DOHH2 (cell line): Measurements from ENCODE around the gene AIM2.

ENCODE experiments used
- H3F3A ChIP-seq: fragments of 200-600 bp; sonication (generic), shearing (Covaris generic); 2 replicates; pipeline ENCODE4 v1.6.0; 2016; ENCODE audit warnings: antibody characterized with exemption, mild to moderate bottlenecking; ENCODE audit not compliant: control insufficient read depth, insufficient read depth
- H3K27ac ChIP-seq: fragments of 200-600 bp; sonication (generic); 2 replicates; pipeline ENCODE4 v1.5.1; 2014; ENCODE audit warnings: low read depth, mild to moderate bottlenecking, low read length, moderate library complexity
- H3K27me3 ChIP-seq: fragments of 200-600 bp; sonication (generic); 2 replicates; pipeline ENCODE4 v1.6.1; 2014; ENCODE audit warnings: mild to moderate bottlenecking, low read length, mixed read lengths; ENCODE audit not compliant: control insufficient read depth
- H3K36me3 ChIP-seq: fragments of 200-600 bp; sonication (generic); 2 replicates; pipeline ENCODE4 v1.6.1; 2014; ENCODE audit warnings: mild to moderate bottlenecking, low read length, moderate library complexity, mixed read lengths; ENCODE audit not compliant: control insufficient read depth
- H3K4me1 ChIP-seq: fragments of 200-600 bp; sonication (generic); 2 replicates; pipeline ENCODE4 v1.6.1; 2014; ENCODE audit warnings: mild to moderate bottlenecking, low read length, mixed read lengths; ENCODE audit not compliant: control insufficient read depth
- H3K4me2 ChIP-seq: fragments of 200-600 bp; sonication (generic); 2 replicates; pipeline ENCODE4 v1.6.0; 2014; ENCODE audit warnings: mild to moderate bottlenecking, low read length, moderate library complexity
- H3K4me3 ChIP-seq: fragments of 200-600 bp; sonication (generic); 2 replicates; pipeline ENCODE4 v1.5.1; 2014; ENCODE audit warnings: mild to moderate bottlenecking, low read length, mixed read lengths
- H3K79me2 ChIP-seq: fragments of 200-600 bp; sonication (generic); 2 replicates; pipeline ENCODE4 v1.6.1; 2014; ENCODE audit warnings: mild to moderate bottlenecking, low read length, mixed read lengths; ENCODE audit not compliant: control insufficient read depth
- H3K9me2 ChIP-seq: fragments of 200-600 bp; sonication (generic); replicated peaks from 2 replicates; pipeline ENCODE4 v1.6.1; 2014; ENCODE audit warnings: mild to moderate bottlenecking, low read length, mixed read lengths; ENCODE audit not compliant: control insufficient read depth
- H3K9me3 ChIP-seq: fragments of 200-600 bp; sonication (generic); 2 replicates; pipeline ENCODE4 v1.6.1; 2014; ENCODE audit warnings: antibody characterized with exemption, low read length, mixed read lengths; ENCODE audit not compliant: control insufficient read depth, insufficient read depth
- H4K20me1 ChIP-seq: fragments of 200-600 bp; sonication (generic); 2 replicates; pipeline ENCODE4 v1.6.0; 2014; ENCODE audit warnings: low read depth, mild to moderate bottlenecking, antibody characterized with exemption, low read length, moderate library complexity; ENCODE audit not compliant: control insufficient read depth, insufficient read depth
- EZH2phosphoT487 ChIP-seq: fragments of 200-600 bp; sonication (generic); IDR thresholded peaks from 2 replicates; pipeline ENCODE4 v1.6.1; 2017; ENCODE audit warnings: borderline replicate concordance, mild to moderate bottlenecking, antibody characterized with exemption, low read length, moderate library complexity, mixed read lengths
- TF ChIP-seq, protein P1 (sequence below): fragments of 200-600 bp; sonication (generic); IDR thresholded peaks from one replicate; pipeline ENCODE4 v1.5.1; 2014; ENCODE audit warnings: antibody characterized with exemption, mild to moderate bottlenecking, low read depth, low read length; ENCODE audit not compliant: poor library complexity, severe bottlenecking

AIM2 gene

DNA sequence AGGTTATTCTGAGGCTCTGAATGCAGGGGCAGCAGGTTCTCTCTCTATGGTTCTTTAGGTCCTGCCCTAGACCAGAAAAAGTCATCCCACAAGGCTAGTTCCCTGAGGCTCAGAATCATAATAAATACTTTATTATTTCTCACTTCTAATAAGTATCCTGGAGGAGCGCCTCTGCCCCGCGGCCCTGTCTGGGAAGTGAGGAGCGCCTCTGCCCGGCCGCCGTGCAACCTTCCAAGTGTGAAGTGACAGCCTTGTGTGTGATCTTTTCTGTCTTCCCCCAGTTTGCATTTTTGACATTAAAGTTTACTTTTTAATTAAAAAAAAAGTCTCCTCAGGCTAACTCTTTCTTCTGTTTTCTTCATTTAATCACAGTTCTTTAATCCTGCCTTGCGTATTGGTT is 11.5 kb downstream of the AIM2 start:
- Histone ChIP-seq H3K27ac (no peak overlapping the region), H3K9me3 (no peaks in the 10 kb centered on the region), H3K4me1 (peaks cover 64% of the 10 kb centered on the region), H3K27me3 (no peaks in the 10 kb centered on the region), H3F3A (peaks cover 51% of the 10 kb centered on the region), H3K9me2 (no peaks in the 10 kb centered on the region), H3K36me3 (peaks cover 81% of the 10 kb centered on the region), H4K20me1 (no peaks in the 10 kb centered on the region), H3K4me3 (no peak overlapping the region), H3K79me2 (peaks cover 40% of the 10 kb centered on the region), H3K4me2 (no peak overlapping the region)
- TF ChIP-seq, protein P1, sequence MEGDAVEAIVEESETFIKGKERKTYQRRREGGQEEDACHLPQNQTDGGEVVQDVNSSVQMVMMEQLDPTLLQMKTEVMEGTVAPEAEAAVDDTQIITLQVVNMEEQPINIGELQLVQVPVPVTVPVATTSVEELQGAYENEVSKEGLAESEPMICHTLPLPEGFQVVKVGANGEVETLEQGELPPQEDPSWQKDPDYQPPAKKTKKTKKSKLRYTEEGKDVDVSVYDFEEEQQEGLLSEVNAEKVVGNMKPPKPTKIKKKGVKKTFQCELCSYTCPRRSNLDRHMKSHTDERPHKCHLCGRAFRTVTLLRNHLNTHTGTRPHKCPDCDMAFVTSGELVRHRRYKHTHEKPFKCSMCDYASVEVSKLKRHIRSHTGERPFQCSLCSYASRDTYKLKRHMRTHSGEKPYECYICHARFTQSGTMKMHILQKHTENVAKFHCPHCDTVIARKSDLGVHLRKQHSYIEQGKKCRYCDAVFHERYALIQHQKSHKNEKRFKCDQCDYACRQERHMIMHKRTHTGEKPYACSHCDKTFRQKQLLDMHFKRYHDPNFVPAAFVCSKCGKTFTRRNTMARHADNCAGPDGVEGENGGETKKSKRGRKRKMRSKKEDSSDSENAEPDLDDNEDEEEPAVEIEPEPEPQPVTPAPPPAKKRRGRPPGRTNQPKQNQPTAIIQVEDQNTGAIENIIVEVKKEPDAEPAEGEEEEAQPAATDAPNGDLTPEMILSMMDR: no peak
- TF ChIP-seq EZH2phosphoT487: no peak

DNA sequence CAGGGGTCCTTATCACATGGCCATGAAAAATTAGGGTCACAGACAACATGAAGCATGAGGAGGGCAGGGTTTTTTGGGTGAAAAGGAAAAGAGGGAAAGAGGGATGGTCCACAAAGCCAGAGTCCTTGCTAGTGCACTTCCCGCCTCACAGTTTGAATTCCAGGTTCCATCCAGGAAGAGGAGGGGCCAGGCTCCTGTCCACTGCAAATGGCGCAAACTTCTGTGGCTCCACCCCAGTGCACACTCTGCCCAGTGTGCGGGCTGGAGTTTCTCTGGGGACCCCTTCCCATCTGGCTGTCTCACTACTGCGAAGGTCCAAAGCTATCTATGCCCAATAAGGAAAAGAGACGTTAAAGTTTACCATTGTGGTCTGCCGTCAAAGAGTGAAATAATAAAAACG is 17.8 kb downstream of the AIM2 start:
- peaks cover 98% of the 10 kb centered on the region for H3K36me3 ChIP-seq
- no peaks in the 10 kb centered on the region for H3K9me2 ChIP-seq
- H3K4me2 ChIP-seq: no peak overlapping the region
- peaks cover 61% of the 10 kb centered on the region for H3K4me1 ChIP-seq
- no peaks in the 10 kb centered on the region for H3K9me3 ChIP-seq
- H4K20me1 ChIP-seq: no peaks in the 10 kb centered on the region
- peaks cover 5% of the 10 kb centered on the region; the same call in 1 of the 2 replicates for H3K79me2 ChIP-seq
- 0 out of 2 replicates have a peak overlapping the region, but pooled peaks have one; percentile 23 for H3K27ac ChIP-seq
- no peak overlapping the region for H3K4me3 ChIP-seq
- no peaks in the 10 kb centered on the region for H3K27me3 ChIP-seq
- TF ChIP-seq, protein P1: no peak
- no peak for TF ChIP-seq EZH2phosphoT487
- peaks cover 65% of the 10 kb centered on the region for H3F3A ChIP-seq

DNA sequence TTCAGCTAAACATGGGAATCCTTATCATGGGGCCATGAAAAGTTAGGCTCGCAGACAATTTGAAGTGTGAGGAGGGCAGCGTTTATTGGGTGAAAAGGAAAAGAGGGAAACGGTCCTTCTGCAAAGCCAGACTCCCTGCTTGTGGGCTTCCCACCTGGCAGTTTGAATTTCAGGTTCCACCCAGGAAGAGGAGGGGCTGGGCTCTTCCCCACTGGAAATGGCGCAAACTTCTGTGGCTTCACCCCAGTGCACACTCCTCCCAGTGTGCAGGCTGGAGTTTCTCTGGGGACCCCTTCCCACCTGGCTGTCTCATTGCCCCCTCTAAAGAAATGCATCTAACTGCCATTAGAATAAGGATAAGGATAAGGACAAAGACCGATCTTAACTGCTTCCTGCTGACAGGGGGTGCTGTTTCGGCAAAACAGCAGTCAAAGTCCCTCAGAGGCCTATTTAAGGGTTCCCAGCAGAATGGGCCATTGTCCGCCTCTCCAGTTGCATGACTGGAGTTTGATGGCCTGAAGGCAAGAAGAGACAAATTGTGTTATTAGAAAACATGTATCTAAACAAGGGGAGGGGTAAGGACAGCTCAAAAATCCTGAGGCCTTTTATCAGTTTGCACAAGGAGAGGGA is 20.4 kb downstream of the AIM2 start:
- H3K9me2 ChIP-seq: no peaks in the 10 kb centered on the region
- H4K20me1 ChIP-seq: no peaks in the 10 kb centered on the region
- H3K36me3 ChIP-seq: peaks cover 99% of the 10 kb centered on the region
- peak overlapping the region; percentile 59 for H3K27ac ChIP-seq
- peaks cover 10% of the 10 kb centered on the region; the same call in 1 of the 2 replicates for H3K79me2 ChIP-seq
- peaks cover 81% of the 10 kb centered on the region for H3F3A ChIP-seq
- H3K4me1 ChIP-seq: peaks cover 69% of the 10 kb centered on the region
- 0 out of 2 replicates have a peak overlapping the region, but pooled peaks have one; percentile 14 for H3K4me3 ChIP-seq
- no peaks in the 10 kb centered on the region for H3K27me3 ChIP-seq
- no peaks in the 10 kb centered on the region for H3K9me3 ChIP-seq
- TF ChIP-seq EZH2phosphoT487: no peak
- TF ChIP-seq, protein P1: peak; percentile 63
- peak overlapping the region; percentile 1; the same call in 1 of the 2 replicates for H3K4me2 ChIP-seq
